ENCODE results near the gene CCNF. TPM values are rescaled to one million over a fixed set of nuclear protein-coding genes. Genes with fewer than 3 reads are reported as not detected.

CCNF gene
- total and polyA plus RNA-seq, 2 of the 4 experiments (the other 2 are of a cell fraction): 8.2 to 20.1 TPM

DNA sequence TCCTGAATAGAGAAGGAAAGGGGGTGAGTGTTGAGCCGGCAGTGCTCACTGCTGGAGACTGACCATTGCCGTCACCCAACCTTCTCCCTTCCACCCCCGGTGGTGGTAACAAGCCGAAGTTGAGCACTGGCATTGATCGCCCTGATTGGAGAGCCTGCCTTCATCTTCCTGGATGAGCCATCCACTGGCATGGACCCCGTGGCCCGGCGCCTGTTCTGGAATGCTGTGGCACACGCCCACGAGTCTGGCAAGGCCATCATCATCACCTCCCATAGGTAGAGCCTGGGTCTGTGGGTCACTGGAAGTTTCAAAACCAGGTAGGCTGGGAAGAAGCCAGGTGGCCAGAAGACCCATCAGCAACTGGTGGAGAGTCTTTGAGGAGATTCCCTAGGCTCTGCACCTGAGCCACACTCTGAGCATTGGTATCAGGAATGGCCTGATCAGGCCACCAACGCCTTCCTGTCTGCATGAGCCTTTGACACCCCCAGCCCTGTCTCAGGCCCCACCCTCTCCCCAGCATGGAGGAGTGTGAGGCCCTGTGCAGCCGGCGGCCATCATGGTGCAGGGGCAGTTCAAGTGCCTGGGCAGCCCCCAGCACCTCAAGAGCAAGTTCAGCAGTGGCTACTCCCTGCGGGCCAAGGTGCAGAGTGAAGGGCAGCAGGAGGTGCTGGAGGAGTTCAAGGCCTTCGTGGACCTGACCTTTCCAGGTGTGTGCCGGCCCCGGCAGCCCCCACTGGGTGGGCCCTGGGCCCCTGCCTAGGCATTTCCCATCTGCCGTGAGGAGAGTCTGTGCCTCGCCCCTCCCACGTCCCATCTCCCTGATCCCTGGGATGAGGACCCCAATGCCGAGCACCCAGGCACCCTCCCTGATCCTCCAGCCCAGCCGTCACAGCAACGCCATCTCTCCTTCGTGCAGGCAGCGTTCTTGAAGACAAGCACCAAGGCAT, 4.9 kb upstream of the CCNF start:
- no peak overlapping the region for H3K56ac ChIP-seq (ENCODE audit: extremely low read depth, insufficient read depth, low read length)
- H2BK120ac ChIP-seq (ENCODE audit: low read depth, low read length): no peak overlapping the region
- H2BK5ac ChIP-seq (ENCODE audit: low read depth, low read length, poor library complexity, severe bottlenecking): no peak overlapping the region
- H3K9me1 ChIP-seq (ENCODE audit: insufficient read depth, low read length): peaks cover 15% of the 10 kb centered on the region
- no peak overlapping the region for H3K23ac ChIP-seq (ENCODE audit: low read depth, low read length)
- BruUV-seq (replicated peaks): no TSS peak
- 93% methylated on average over 10 of the region's 25 CpGs; no CpG with 5 or more reads in 1 of the 2 experiments for WGBS, 2 experiments (ENCODE audit: extremely low coverage in 2 of 2, insufficient read length in 1 of 2)
- no peak overlapping the region for H3K9ac ChIP-seq (ENCODE audit: low read depth, low read length)
- H3K18ac ChIP-seq (ENCODE audit: low read depth, low read length): no peak overlapping the region
- no peaks in the 10 kb centered on the region for H3K36me3 ChIP-seq (ENCODE audit: control insufficient read depth, insufficient read depth, low read length)
- H2AFZ ChIP-seq (replicated peaks; ENCODE audit: low read length, poor library complexity): no peak overlapping the region
- DNase-seq (no peak), ATAC-seq (ENCODE audit: low read depth) (no peak)
- no peaks in the 10 kb centered on the region for H3K9me3 ChIP-seq (ENCODE audit: control insufficient read depth, insufficient read depth, low read length)
- no peak overlapping the region for H3K4ac ChIP-seq (ENCODE audit: low read depth, low read length)
- H4K20me1 ChIP-seq (ENCODE audit: insufficient read depth, low read length): no peaks in the 10 kb centered on the region
- no peak for TF ChIP-seq ELK1 (IDR thresholded peaks at IDR 0.05; ENCODE audit: borderline replicate concordance, low read depth, low read length)
- no peak for TF ChIP-seq CTCF (conservative IDR thresholded peaks at IDR 0.05; ENCODE audit: low read depth, low read length)
- TF ChIP-seq MAFK (IDR thresholded peaks at IDR 0.05; ENCODE audit: low read depth, low read length): no peak
- no peak for TF ChIP-seq RFX5 (IDR thresholded peaks at IDR 0.05; ENCODE audit: low read depth, low read length)
- TF ChIP-seq CEBPB (IDR thresholded peaks at IDR 0.05; ENCODE audit: low read depth, low read length): no peak
- no peak for TF ChIP-seq FOS (IDR thresholded peaks at IDR 0.05; ENCODE audit: low read depth, low read length)
- TF ChIP-seq BHLHE40 (IDR thresholded peaks at IDR 0.05; ENCODE audit: low read depth, low read length): no peak
- TF ChIP-seq, protein P1, sequence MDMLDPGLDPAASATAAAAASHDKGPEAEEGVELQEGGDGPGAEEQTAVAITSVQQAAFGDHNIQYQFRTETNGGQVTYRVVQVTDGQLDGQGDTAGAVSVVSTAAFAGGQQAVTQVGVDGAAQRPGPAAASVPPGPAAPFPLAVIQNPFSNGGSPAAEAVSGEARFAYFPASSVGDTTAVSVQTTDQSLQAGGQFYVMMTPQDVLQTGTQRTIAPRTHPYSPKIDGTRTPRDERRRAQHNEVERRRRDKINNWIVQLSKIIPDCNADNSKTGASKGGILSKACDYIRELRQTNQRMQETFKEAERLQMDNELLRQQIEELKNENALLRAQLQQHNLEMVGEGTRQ (IDR thresholded peaks at IDR 0.05; ENCODE audit: low read depth, low read length): no peak
- no peak for TF ChIP-seq SMC3 (IDR thresholded peaks at IDR 0.05; ENCODE audit: low read depth, low read length)
- H2AK9ac ChIP-seq (replicated peaks; ENCODE audit: low read depth, low read length, poor library complexity): peak overlapping the region; percentile 72
- H3K27ac ChIP-seq (ENCODE audit: insufficient read depth, low read length): no peak overlapping the region
- no peak overlapping the region for H4K8ac ChIP-seq (ENCODE audit: low read depth in 2 of 2, low read length in 2 of 2)
- H2BK20ac ChIP-seq (ENCODE audit: low read depth, low read length): no peak overlapping the region
- in situ Hi-C loops (cut with MboI; ENCODE audit: low sequenced_read_pairs) (loop anchor here (10.0 kb wide), 1 partner anchor 150 kb away; no protein-coding TSS in a partner anchor), dilution Hi-C loops (cut with HindIII; ENCODE audit: low sequenced_read_pairs, unreplicated experiment) (no loop called here), intact Hi-C loops (cut with micrococcal nuclease) (no loop called here)
- peaks cover 10 to 15% of the 10 kb centered on the region in 2 experiments; a peak in 3 of 4 replicates for H3K79me1 ChIP-seq (ENCODE audit: low read depth in 1 of 2, low read length in 2 of 2)
- no peaks in the 10 kb centered on the region for H3K4me1 ChIP-seq (ENCODE audit: control insufficient read depth, insufficient read depth, low read length)
- H3K4me3 ChIP-seq (ENCODE audit: insufficient read depth, low read depth, low read length): no peak overlapping the region
- ChIA-PET POLR2A (ENCODE audit: unreplicated experiment) (no interaction called here), CTCF (interaction anchor here (0.7 kb wide), 1 partner anchor 62 kb away, joined by 3 read pairs; no protein-coding TSS in a partner anchor)
- H3K27me3 ChIP-seq (ENCODE audit: control insufficient read depth, insufficient read depth, low read length): no peaks in the 10 kb centered on the region; the same call in 1 of the 2 replicates
- no peak overlapping the region for H3K4me2 ChIP-seq (ENCODE audit: low read depth, low read length)
- H3K14ac ChIP-seq (replicated peaks; ENCODE audit: low read depth, low read length): no peak overlapping the region
- no peak overlapping the region for H4K91ac ChIP-seq (ENCODE audit: insufficient read depth, low read depth, low read length)
- H2AK5ac ChIP-seq (ENCODE audit: low read depth, low read length): no peak overlapping the region
- no peak overlapping the region for H2BK15ac ChIP-seq (ENCODE audit: low read depth, low read length)
- H4K5ac ChIP-seq (ENCODE audit: low read depth, low read length): no peak overlapping the region

All from IMR-90 (cell line).